Fibroblast of the aortic adventitia (primary cell): ENCODE results near the gene CASTOR2. TPM values are rescaled to one million over a fixed set of nuclear protein-coding genes. Genes with fewer than 3 reads are reported as not detected.
"Not testable (repeated sequence)": the region's sequence is repeated elsewhere in the genome, so short reads cannot be mapped to it uniquely, and the experiment has no call there.

ENCODE experiments used
- DNase-seq: peaks from one replicate; pipeline ENCODE4 v3.0.0-alpha.2; 2010; ENCODE audit warnings: low read depth
- H3K4me3 ChIP-seq: 2 replicates; pipeline ENCODE4 v1.5.1; 2011; ENCODE audit warnings: low read depth, mild to moderate bottlenecking, control low read depth, low read length, moderate library complexity
- total RNA-seq: library from RNA; depleted of rRNA; stranded (reverse); fragments of >200 nt; gene quantifications from 2 replicates; pipeline ENCODE4 v1.2.3, GENCODE V29; 2012; ENCODE audit warnings: low replicate concordance

The CASTOR2 gene
- total RNA-seq: 5.6 and 22.1 TPM in 2 replicates

DNA sequence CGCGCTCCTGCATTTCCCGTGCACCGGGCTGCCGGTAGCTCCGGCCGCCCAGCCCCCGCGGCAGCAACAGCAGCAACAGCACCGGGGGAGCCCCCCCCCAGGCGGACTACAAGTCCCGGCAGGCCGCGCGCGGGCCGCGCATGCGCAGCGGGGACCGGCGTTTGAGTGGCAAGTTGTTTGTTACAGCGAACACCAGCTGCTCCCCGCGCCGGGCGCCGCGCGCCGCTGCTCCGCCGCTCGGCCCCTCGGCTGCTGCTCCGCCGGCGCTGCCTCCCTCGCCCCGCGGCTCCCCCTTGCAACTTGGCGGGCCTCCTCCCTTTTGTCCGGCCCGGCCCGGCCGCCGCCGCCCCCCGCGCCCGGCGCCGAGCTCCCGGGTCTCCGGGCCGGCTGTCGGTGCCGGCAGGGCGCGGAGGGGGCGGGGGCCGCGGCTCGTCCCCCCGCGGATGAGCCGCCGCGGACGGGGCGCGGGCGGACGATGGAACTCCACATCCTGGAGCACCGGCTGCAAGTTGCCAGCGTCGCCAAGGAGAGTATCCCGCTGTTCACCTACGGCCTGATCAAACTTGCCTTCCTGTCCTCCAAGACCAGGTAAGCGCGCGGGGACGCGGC lies at the start of gene CASTOR2:
CASTOR2 (plus strand) TSS at position 195 of the 609 bp plus-strand sequence; CDS start at position 476, 281 bp downstream.
- not testable (repeated sequence) for DNase-seq, H3K4me3 ChIP-seq

DNA sequence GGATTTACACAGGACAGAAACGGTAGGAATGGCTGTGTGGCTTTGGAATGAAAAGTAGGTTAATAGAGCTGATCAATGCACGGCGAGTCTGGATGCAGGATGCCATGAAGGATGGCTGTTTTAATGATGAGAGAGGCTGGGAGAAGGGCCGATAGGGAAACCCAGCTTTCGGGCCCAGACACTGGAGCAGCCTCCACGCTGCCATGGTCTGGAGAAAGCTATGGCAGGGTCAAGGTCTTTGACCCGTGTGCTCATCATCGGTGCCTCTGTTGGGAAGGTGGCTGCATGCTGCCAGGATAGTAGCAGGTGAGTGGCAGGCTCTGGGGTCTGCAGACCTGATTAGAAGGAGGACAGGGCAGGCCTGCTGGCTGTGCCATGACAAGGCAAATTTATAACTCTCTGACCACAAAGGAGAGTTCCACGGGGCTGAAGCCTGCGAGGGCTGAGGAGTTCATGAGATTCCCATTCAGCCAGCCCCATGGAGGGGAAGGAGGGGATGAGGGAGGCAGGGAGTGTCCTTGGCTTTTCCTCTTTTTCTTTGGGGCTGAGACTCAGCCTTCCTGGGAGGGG lies 42.1 kb upstream of the CASTOR2 start:
- not testable (repeated sequence) for DNase-seq, H3K4me3 ChIP-seq

DNA sequence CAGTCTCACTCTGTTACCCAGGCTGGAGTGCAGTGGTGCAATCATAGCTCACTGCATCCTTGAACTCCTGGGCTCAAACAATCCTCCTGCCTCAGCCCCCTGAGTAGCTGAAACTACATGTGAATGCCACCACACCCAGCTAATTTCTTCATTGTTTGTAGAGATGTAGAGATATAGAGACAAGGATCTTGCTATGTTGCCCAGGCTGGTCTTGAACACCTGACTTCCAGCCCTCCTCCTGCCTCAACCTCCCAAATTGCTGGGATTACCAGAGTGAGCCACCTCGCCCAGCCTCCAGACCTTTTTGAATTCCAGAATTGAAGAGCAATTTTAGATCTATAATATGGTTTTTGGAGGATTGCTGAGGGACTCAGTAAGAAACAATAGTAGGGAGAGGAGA lies 40.9 kb upstream of the CASTOR2 start:
- not testable (repeated sequence) for DNase-seq, H3K4me3 ChIP-seq

DNA sequence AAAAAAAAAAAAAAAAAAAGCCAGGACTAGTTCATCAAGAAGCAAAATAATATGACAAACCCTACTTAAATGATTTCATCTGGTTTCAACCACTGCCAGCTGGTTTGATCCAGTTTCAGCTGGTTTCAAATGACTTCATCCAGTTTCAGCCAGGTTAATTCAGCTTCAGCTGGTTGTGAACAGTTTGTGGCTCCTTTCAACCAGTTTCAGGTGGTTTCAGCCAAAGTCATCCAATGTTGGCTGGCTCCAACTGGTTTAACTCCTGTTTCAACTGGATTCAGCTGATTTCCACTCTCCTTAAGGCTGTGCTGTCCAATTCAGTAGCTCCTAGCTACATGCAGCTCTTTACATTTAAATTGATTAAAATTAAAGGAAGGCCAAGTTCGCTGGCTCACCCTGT lies 37.5 kb upstream of the CASTOR2 start:
- H3K4me3 ChIP-seq, DNase-seq: not testable (repeated sequence)

DNA sequence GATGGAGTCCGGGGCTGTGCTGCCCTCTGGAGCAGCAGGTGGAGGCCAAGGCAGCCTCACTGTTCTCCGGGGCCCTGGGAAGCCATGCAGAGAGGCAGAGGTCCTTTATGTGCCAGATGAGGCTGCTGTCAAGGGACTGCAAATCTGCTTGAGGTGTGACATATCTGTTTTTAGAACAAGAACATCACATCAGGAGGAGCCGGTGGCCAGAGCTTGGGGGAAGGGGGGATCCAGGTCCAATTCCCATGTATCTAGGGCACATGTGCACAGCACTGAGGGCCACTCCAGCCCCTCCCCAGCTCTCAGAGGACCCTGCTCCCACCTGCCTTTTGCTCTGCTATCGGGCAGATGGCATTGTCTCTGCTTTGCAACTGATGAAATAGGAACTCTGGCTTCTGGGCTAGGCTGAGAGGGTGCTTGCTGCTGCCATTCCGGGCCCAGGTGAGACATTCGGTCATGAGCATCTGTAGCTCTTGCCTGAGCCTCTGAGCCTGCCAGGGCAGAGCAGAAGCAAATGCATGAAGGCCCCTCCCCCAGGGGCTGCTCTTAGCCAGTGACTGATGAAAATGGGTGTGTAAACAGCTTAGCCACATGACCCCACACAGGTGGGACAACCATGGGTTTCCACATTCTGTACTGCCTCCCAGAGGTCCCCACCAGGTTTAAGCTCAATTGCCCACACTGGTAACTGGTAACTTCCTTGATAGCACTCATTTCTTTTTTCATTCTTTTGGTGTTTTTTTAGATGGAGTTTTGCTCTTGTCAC lies 32.8 kb upstream of the CASTOR2 start:
- not testable (repeated sequence) for DNase-seq, H3K4me3 ChIP-seq

DNA sequence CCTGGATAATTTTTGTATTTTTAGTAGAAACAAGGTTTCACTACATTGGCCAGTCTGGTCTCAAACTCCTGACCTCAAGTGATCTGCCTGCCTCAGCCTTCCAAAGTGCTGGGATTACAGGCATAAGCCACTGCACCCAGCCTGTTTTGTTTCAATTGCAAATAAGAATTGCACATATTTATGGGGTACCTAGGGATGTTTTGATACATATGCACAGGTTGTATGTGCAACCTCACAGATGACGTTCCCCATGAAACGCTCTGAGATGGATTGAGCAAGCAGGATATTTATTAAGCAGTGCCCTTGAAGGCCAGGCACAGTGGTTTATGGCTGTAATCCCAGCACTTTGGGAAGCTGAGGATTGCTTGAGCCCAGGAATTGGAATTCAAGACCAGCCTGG lies 25.1 kb upstream of the CASTOR2 start:
- H3K4me3 ChIP-seq, DNase-seq: not testable (repeated sequence)

DNA sequence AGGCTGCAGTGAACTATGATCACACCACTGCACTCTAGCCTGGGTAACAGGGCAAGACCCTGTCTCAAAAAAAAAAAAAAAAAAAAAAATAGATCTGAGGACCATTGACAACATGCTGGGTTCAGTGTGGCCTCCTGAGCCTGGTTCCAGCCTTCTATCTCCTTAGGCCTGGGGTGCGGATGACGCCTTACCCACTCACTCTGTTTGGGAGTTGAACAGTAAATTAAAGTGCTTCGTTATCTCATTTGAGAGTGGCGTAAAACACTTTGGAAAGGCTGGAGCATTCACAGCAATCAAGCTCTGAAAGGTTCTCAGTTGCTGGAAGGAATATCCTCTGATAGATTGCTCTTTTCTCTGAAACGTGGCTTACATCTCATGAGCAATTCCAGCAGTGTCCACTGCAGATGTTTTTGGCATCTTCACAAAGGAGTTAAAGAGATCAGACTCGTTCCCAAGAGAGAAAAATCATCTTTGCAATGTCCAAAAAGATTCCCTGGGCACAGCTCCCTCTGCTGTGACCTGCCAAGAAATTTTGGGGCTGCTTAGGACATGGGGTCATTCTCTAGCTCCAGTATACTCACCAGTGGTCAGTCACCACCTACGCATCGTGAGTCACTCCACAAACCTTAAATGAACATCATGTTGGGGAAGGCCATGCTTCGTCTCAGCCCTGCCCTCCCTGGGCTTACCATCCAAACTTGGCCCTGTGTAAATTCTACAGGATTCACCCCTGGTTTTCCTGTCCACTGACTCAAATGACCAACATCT lies 23.0 kb upstream of the CASTOR2 start:
- H3K4me3 ChIP-seq, DNase-seq: not testable (repeated sequence)

DNA sequence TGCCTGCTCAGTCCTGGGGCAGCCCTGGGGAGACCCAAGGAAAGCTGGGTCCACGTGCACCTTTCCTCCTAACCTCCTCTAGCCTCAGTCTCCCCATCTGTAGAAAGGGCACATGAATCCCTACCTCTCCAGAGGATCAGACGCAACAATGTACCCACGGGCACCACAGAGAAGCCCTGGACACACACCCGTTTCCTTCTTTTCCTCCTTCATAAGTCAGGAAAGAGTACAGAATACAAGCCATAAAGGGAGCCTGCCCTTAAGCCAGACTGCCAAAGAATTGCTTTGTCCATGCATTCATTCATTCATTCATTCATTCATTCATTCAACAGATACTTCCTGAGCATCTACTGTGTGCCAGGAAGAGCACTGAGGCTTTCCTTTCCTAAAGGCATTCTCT lies 20.6 kb upstream of the CASTOR2 start:
- H3K4me3 ChIP-seq, DNase-seq: not testable (repeated sequence)

DNA sequence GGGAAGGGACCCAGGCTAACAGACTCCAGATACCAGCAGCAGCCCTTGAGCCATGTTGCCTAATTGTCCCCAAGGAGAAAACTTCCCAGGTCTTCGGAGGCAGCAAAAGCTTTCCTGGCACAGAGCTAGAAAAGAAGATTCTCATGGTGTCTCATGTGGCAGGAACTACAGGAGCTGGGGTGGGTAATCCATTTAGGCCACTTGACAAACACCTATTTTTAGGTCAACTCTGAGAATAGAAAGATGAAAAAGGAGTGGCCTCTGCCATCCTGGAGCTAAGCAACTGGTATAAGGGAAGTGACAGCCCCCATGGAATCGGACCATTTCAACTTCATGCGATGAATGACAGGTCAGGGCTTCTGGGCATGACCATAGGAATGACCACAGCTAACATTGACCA lies 16.8 kb upstream of the CASTOR2 start:
- DNase-seq, H3K4me3 ChIP-seq: not testable (repeated sequence)

DNA sequence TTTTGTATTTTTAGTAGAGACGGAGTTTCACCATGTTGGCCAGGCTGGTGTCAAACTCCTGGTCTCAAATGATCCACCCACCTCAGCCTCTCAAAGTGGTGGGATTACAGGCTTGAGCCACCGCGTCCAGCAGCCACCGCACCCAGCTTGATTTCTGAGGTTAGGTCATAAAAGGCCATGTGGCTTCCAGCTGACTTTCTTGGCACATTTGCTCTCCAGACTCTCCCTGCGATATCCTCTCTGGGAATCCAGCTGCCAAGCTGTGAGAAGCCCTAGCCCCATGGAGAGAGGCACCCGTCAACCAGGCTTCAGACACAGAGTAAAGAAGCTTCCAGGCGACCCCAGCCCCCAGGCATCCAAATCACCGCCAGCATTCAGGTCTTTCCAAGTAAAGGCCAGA lies 10.7 kb upstream of the CASTOR2 start:
- DNase-seq, H3K4me3 ChIP-seq: not testable (repeated sequence)

DNA sequence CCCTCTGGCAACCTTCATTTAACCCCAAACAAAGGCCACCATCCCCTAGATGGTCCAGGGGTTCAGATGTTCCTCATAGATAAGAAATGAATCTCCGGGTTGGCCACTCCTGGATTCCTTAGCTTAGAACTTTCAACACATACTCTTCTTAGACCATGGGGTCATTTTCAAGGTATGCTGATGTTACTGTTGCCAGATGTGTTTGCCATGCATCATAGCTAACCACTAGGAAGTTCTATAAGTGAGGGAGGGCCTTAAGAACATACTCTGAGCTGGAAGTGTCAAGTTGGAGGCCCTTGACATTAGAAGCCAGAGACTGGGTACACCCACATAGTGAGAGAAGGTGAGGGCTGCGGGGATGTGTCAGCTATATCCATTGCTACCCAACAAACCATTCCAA lies 6.2 kb upstream of the CASTOR2 start:
- not testable (repeated sequence) for DNase-seq, H3K4me3 ChIP-seq

DNA sequence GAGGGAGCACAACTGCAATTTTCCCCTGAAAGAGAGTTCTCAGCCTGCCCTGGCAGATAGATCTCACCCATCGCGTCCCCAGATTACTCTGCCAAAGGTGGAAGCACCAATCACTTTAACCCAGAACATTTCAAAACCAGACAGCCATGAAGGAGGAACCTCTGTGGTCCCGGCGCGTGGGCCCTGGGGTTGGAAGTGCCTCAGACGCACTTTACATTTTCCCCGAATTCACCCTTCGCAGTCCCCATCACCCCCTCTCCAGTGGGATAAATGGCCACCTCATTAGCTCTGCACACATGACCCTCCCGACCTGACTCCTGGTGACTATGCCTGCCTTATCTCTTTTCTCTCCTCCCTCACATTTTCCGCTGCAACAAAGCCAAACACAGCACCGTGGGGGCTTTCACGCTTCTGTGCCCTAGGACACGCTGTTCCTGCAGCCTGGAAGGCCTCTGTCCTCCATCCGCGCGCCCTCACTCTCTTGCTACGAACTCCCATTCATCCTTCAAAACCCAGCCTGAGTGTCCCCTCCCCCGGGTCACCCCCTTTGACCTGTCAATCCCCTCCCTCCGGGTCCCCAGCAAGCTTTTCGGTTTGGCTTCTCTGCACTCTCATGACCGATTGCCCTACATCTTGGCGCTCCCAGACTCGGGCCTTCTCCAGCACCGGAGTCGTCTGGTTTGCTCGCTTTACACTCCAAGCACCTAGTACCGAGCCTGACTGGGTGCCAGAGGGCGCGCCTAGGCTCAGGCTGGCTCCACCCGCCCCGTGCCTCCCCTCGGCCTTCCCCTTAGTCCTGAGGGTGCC lies 598 bp upstream of the CASTOR2 start:
- H3K4me3 ChIP-seq, DNase-seq: not testable (repeated sequence)

DNA sequence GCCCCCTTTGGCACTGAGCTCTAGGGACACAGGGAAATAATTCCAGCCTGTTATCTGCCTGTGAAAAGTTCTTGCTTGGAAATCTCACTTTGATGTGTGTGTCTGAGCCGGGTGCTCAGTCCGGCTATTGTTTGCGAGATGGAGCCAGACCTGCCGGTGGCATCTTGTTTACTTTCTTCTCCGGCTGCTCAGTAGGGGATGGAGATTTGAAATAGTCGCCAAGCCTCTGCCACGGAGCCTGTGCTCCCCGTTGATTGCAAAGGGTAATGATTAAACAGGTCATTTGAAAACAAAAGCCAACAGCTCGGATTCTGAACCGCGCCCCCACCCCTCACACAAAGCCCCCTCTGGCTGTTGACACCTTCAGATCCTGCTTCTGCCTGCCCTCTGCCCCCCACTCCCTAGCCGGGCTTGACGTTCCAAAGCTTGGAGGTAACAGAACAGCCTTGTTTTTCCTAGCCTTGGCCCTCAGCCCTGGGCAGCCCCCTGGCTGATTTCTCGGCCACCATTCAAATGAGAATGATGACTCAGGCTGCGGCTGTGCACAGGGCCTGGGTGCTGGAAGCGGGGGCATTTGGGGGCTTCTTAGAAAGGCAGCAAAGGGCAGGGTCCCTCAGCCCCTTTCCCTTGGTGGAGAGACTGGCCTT lies 1.8 kb downstream of the CASTOR2 start:
- H3K4me3 ChIP-seq, DNase-seq: not testable (repeated sequence)

DNA sequence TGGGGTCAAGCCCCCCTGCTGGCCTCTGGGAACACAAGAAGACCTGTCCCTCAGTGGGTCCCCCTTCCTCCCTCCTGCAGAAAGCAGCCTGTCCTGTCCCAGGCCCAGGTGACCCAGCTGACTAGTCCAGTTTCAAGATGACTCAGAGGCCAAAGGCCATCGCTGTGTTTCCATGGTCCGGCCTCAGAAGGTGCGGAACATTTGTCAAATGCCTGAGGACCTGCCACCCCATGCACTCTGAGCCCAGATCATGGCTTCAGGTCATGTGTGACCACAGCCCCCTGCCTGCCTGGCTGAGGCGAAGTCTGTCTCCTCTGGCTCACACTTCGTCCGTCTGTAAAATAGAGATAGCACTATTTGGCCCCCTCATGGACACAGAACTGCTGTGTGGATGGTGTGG lies 2.4 kb downstream of the CASTOR2 start:
- DNase-seq, H3K4me3 ChIP-seq: not testable (repeated sequence)

DNA sequence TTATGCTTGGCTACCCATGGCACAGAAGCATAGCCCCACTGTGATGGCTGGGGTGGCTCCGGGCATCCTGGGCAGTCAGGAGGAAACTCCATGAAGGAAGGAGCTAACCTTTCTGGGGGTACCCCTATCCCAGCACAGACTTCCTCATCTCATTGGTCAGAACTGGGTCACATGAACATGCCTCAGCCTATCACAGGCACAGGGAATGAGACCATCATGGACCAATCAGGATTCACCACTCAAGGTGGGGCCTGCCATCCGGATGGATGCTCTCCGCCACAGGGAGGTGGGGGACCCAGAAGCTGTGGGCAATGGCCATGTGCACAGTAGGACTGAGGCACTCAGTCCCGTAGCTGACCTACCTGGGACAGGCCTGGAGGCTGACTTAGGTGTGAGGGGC lies 6.9 kb downstream of the CASTOR2 start:
- H3K4me3 ChIP-seq, DNase-seq: not testable (repeated sequence)

DNA sequence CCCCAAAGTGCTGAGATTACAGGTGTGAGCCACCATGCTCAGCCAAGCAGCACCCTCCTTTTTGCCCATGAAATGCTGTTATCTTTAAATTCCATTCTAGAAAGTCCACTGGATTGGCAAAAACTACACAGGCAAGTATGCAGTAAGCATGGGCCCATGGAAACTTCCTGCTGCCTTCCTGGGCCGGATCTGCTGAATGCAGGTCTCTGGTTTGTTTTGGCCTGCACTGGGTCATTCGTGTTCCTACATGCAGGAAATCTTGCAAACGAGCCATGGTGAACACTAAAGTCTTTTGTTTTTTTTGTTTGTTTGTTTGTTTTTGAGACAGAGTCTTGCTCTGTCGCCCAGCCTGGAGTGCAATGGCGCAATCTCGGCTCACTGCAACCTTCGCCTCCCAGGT lies 7.9 kb downstream of the CASTOR2 start:
- not testable (repeated sequence) for DNase-seq, H3K4me3 ChIP-seq

DNA sequence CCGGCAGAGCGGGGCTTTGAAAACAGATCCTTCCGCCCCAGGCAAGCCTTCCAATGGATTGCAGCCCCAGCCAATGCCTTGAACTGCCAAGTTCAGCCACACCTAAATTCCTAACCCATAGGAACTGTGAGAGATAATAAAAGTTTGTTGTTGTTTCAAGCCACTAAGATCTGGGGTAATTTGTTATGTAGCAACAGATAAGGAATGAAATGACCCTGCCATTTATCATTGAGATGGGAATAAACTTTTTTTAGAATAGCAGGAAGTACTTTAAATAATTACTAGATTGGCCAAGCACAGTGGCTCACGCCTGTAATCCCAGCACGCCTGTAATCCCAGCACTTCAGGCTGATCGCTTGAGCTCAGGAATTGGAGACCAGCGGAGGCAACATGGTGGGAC lies 11.5 kb downstream of the CASTOR2 start:
- DNase-seq, H3K4me3 ChIP-seq: not testable (repeated sequence)

DNA sequence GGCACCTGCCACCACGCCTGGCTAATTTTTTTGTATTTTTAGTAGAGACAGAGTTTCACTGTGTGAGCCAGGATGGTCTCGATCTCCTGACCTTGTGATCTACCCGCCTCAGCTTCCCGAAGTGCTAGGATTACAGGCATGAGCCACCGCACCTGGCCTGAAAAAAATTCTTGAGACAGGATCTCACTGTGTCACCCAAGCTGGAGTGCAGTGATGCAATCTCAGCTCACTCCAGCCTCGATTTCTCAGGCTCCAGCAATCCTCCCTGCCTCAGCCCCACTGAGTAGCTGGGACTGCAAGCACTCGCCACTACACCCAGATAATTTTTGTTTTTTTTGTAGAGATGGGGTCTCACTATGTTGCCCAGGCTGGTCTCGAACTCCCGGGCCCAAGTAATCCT lies 13.0 kb downstream of the CASTOR2 start:
- DNase-seq, H3K4me3 ChIP-seq: not testable (repeated sequence)
